ENCODE data around the gene SH3BP2.

The SH3BP2 gene

GRCh38 chr4:2792711-2793585, at the start of gene SH3BP2:
Gene SH3BP2 (plus strand): TSS chr4:2793085. CDS start chr4:2820618, 27,533 bp downstream.
- TF ChIP-seq GLIS3 (CRISPR knock-in tag; IDR thresholded peaks at IDR 0.05) (no peak), ZNF8 (CRISPR knock-in tag; IDR thresholded peaks at IDR 0.05) (no peak), OSR1 (CRISPR knock-in tag; IDR thresholded peaks at IDR 0.05) (no peak), PPARA (CRISPR knock-in tag; IDR thresholded peaks at IDR 0.05; ENCODE audit: borderline replicate concordance) (no peak), TCF4 (CRISPR knock-in tag; IDR thresholded peaks at IDR 0.05; ENCODE audit: borderline replicate concordance) (no peak), CSDC2 (CRISPR knock-in tag; IDR thresholded peaks at IDR 0.05) (no peak), RARB (CRISPR knock-in tag; IDR thresholded peaks at IDR 0.05) (no peak), SNAI2 (CRISPR knock-in tag; IDR thresholded peaks at IDR 0.05) (no peak), ISL1 (CRISPR knock-in tag; IDR thresholded peaks at IDR 0.05) (no peak), TSHZ2 (CRISPR knock-in tag; IDR thresholded peaks at IDR 0.05) (no peak), ESRRG (CRISPR knock-in tag; IDR thresholded peaks at IDR 0.05) (no peak), CREB5 (CRISPR knock-in tag; IDR thresholded peaks at IDR 0.05; ENCODE audit: low read depth) (no peak), BACH2 (CRISPR knock-in tag; IDR thresholded peaks at IDR 0.05; ENCODE audit: borderline replicate concordance) (no peak), ZC3H10 (CRISPR knock-in tag; IDR thresholded peaks at IDR 0.05) (no peak), ZFP3 (CRISPR knock-in tag; IDR thresholded peaks at IDR 0.05) (no peak), ZNF70 (CRISPR knock-in tag; IDR thresholded peaks at IDR 0.05) (no peak), CSRNP3 (CRISPR knock-in tag; IDR thresholded peaks at IDR 0.05) (no peak), ARNTL (CRISPR knock-in tag; IDR thresholded peaks at IDR 0.05; ENCODE audit: borderline replicate concordance, low read depth) (no peak), PATZ1 (CRISPR knock-in tag; IDR thresholded peaks at IDR 0.05; ENCODE audit: borderline replicate concordance) (no peak), POU6F1 (CRISPR knock-in tag; IDR thresholded peaks at IDR 0.05; ENCODE audit: borderline replicate concordance, low read depth) (no peak)
- ATAC-seq, result peak; percentile 62

- no peak for TF ChIP-seq POU6F1 (CRISPR knock-in tag; IDR thresholded peaks at IDR 0.05; ENCODE audit: borderline replicate concordance, low read depth)
- no peak for TF ChIP-seq TCF4 (CRISPR knock-in tag; IDR thresholded peaks at IDR 0.05; ENCODE audit: borderline replicate concordance)
- no peak for TF ChIP-seq PATZ1 (CRISPR knock-in tag; IDR thresholded peaks at IDR 0.05; ENCODE audit: borderline replicate concordance)
- TF ChIP-seq RARB (CRISPR knock-in tag; IDR thresholded peaks at IDR 0.05), result no peak
- no peak for TF ChIP-seq ZNF70 (CRISPR knock-in tag; IDR thresholded peaks at IDR 0.05)
- no peak for TF ChIP-seq SNAI2 (CRISPR knock-in tag; IDR thresholded peaks at IDR 0.05)
- TF ChIP-seq ZFP30 (CRISPR knock-in tag; IDR thresholded peaks at IDR 0.05), result no peak
- no peak for TF ChIP-seq GLIS3 (CRISPR knock-in tag; IDR thresholded peaks at IDR 0.05)
- ATAC-seq, result no peak
These were observed 49.1 kb upstream of the SH3BP2 start for GRCh38 chr4:2743518-2744445.

All from SK-N-SH treated with all-trans-retinoic acid at 6 μM for 48 hours (cell line).